Endodermal cell (in vitro differentiated cells): ENCODE data around the gene ATXN1. TPM values are rescaled to one million over a fixed set of nuclear protein-coding genes. Genes with fewer than 3 reads are reported as not detected.
"Not testable (repeated sequence)": the region's sequence is repeated elsewhere in the genome, so short reads cannot be mapped to it uniquely, and the experiment has no call there.

ENCODE experiments used
- DNase-seq: peaks from one replicate; pipeline ENCODE4 v3.0.0-alpha.2; 2017
- H3K27ac ChIP-seq: 2 replicates; pipeline ENCODE4 v1.5.1; 2013; ENCODE audit warnings: mild to moderate bottlenecking, low read depth, low read length, moderate library complexity
- H3K27me3 ChIP-seq: 2 replicates; pipeline ENCODE4 v1.6.1; 2013; ENCODE audit warnings: mild to moderate bottlenecking, low read length, moderate library complexity; ENCODE audit not compliant: insufficient read depth, control insufficient read depth, poor library complexity, severe bottlenecking
- H3K36me3 ChIP-seq: 2 replicates; pipeline ENCODE4 v1.7.0; 2013; ENCODE audit warnings: mild to moderate bottlenecking, low read length, moderate library complexity; ENCODE audit not compliant: control insufficient read depth, insufficient read depth
- H3K4me1 ChIP-seq: one replicate; pipeline ENCODE4 v1.7.0; 2013; ENCODE audit warnings: low read length; ENCODE audit not compliant: control insufficient read depth, insufficient read depth
- H3K4me3 ChIP-seq: 2 replicates; pipeline ENCODE4 v1.5.1; 2013; ENCODE audit warnings: mild to moderate bottlenecking, low read length, moderate library complexity
- H3K9ac ChIP-seq: 2 replicates; pipeline ENCODE4 v1.6.1; 2013; ENCODE audit warnings: mild to moderate bottlenecking, low read length, moderate library complexity; ENCODE audit not compliant: poor library complexity, severe bottlenecking; ENCODE audit errors: extremely low read depth
- H3K9me3 ChIP-seq: 2 replicates; pipeline ENCODE4 v1.6.1; 2013; ENCODE audit warnings: mild to moderate bottlenecking, low read length, moderate library complexity; ENCODE audit not compliant: control insufficient read depth
- H3K27ac Mint-ChIP-seq: 2 replicates; pipeline ENCODE4 v1.8.0; 2020; ENCODE audit warnings: mixed read lengths
- H3K27me3 Mint-ChIP-seq: 2 replicates; pipeline ENCODE4 v1.8.0; 2021; ENCODE audit warnings: mild to moderate bottlenecking, mixed read lengths; ENCODE audit not compliant: insufficient read depth
- H3K36me3 Mint-ChIP-seq: 2 replicates; pipeline ENCODE4 v1.8.0; 2020; ENCODE audit warnings: low read depth, mixed read lengths
- H3K4me1 Mint-ChIP-seq: 2 replicates; pipeline ENCODE4 v1.8.0; 2020; ENCODE audit warnings: mixed read lengths
- H3K4me3 Mint-ChIP-seq: 2 replicates; pipeline ENCODE4 v1.8.0; 2020; ENCODE audit warnings: mild to moderate bottlenecking, moderate library complexity, mixed read lengths
- H3K9me3 Mint-ChIP-seq: 2 replicates; pipeline ENCODE4 v1.8.0; 2020; ENCODE audit warnings: mild to moderate bottlenecking, mixed read lengths
- CTCF ChIP-seq: fragments of 200-600 bp; sonication (generic); conservative IDR thresholded peaks from 2 replicates; pipeline ENCODE4 v1.5.0; 2021; ENCODE audit warnings: antibody characterized with exemption, mild to moderate bottlenecking
- WGBS, 2 experiments: methylation state at CpG; one replicate each; pipeline versions ENCODE4 v1.1.5 to v1.1.7; 2013; ENCODE audit warnings: missing lambda C conversion rate in 2 of 2, mixed read lengths in 1 of 2; ENCODE audit not compliant: insufficient coverage in 1 of 2, insufficient read length in 1 of 2; 5-methylcytosine and 5-hydroxymethylcytosine counted together
- total RNA-seq, 2 donors: library from RNA; stranded (reverse); fragmentation: NEBNext Ultra II Directional in 1 of 2; extraction: Animal tissue kit (Norgen Biotek cat#: 25700) in 1 of 2; gene quantifications; 2 replicates in 1 of 2; 3 replicates in 1 of 2; pipeline ENCODE4 v1.2.1, GENCODE V29; 2021

The ATXN1 gene
- total RNA-seq, 2 donors from 2014 or later: 10.4 to 15.9 TPM

- Histone ChIP-seq H3K9me3 (peaks cover 8% of the 10 kb centered on the region), H3K4me1 (peaks cover 4% of the 10 kb centered on the region), H3K27me3 (no peaks in the 10 kb centered on the region), H3K4me3 (no peak overlapping the region), H3K36me3 (peaks cover 9% of the 10 kb centered on the region), H3K9ac (no peak overlapping the region), H3K27ac (no peak overlapping the region)
- no peak for TF ChIP-seq CTCF
- Mint-ChIP-seq H3K9me3 (peaks cover 23% of the 10 kb centered on the region), H3K4me1 (peaks cover 16% of the 10 kb centered on the region), H3K27me3 (no peaks in the 10 kb centered on the region), H3K4me3 (no peak overlapping the region), H3K27ac (no peak overlapping the region), H3K36me3 (peaks cover 14% of the 10 kb centered on the region)
- 86 to 94% methylated on average over 4 to 5 of the region's 5 CpGs for WGBS, 2 experiments
- DNase-seq: no peak
Measured at GRCh38 chr6:16270178-16270794, 491.0 kb downstream of the ATXN1 start.

DNA sequence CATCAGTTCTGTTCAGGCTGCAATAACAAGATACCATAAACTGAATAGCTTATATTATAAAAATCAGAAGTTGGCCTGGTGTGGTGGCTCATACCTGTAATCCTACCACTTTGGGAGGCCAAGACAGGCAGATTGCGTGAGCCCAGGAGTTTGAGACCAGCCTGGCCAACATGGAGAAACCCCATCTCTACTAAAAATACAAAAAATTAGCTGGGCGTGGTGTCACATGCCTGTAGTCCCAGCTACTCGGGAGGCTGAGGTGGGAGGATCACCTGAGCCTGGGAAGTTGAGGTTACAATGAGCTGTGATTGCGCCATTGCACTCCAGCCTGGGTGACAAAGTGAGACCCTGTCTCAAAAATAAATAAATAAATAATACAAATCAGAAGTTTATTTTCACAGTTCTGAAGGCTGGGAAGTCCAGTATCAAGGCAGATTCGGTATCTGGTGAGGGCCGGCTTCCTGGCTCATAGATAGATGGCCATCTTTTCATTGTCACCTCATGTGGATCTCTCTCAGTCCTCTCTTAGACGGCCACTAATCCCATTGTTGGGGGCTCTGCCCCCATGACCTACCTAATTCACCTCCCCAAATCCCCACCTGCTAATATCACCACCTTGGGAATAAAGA is 491.7 kb downstream of the ATXN1 start:
- not testable (repeated sequence) for H3K9ac ChIP-seq, H3K9me3 ChIP-seq, H3K4me3 ChIP-seq, DNase-seq, H3K27ac ChIP-seq, H3K4me3 Mint-ChIP-seq, H3K4me1 ChIP-seq, H3K27me3 ChIP-seq, H3K27ac Mint-ChIP-seq, H3K27me3 Mint-ChIP-seq, H3K36me3 ChIP-seq
- WGBS, 2 experiments: 95 to 97% methylated on average over 6 to 7 of the region's 7 CpGs
- H3K9me3 Mint-ChIP-seq: peaks cover 24% of the 10 kb centered on the region
- H3K4me1 Mint-ChIP-seq: peaks cover 23% of the 10 kb centered on the region
- H3K36me3 Mint-ChIP-seq: peaks cover 15% of the 10 kb centered on the region

DNA sequence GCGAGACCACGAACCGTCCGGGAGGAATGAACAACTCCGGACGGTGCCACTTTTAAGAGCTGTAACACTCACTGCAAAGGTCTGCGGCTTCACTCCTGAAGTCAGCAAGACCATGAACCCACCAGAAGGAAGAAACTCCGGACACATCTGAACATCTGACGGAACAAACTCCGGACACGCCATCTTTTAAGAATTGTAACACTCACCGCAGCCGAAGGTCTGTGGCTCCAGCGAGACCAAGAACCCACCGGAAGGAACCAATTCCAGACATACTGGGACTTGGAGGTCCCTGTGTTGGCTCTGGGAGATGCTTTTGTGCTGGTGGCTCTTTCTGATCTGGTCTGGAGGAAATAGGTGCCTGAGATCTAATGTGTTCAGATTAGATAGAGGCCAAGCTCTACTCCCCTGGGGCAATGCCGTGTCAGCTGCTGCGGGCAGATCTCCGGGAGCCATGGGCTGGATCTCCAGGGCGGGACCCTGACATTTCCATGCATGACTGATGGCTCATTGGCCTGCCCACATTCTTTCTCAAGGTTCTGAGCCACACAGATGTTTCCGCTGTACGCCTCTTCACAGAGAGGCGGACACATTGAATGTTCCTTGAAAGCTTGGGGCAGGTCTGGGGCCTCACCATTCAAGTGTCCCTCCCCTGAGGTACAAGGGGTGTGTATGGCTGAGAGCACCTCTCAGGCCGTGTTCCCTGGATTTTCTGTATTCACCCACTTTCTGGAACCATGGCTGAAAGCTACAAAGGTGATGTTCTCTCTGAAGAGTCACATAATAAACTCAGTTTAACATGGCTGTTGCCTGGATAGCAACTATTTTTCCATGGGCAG is 493.6 kb downstream of the ATXN1 start:
- 95 to 99% methylated on average over 18 to 23 of the region's 23 CpGs for WGBS, 2 experiments
- Histone ChIP-seq H3K36me3 (peaks cover 9% of the 10 kb centered on the region), H3K27me3 (no peaks in the 10 kb centered on the region), H3K9ac (no peak overlapping the region), H3K9me3 (peaks cover 8% of the 10 kb centered on the region), H3K27ac (no peak overlapping the region), H3K4me3 (no peak overlapping the region), H3K4me1 (peaks cover 8% of the 10 kb centered on the region)
- peaks cover 15% of the 10 kb centered on the region for H3K36me3 Mint-ChIP-seq
- peaks cover 24% of the 10 kb centered on the region for H3K9me3 Mint-ChIP-seq
- H3K27ac Mint-ChIP-seq: no peak overlapping the region
- no peak for DNase-seq
- no peak for TF ChIP-seq CTCF
- H3K27me3 Mint-ChIP-seq: no peaks in the 10 kb centered on the region
- H3K4me3 Mint-ChIP-seq: no peak overlapping the region
- H3K4me1 Mint-ChIP-seq: peaks cover 20% of the 10 kb centered on the region
